Neural cell (in vitro differentiated cells): ENCODE measurements around the gene OXCT1.

Experiments
- EZH2 ChIP-seq: fragments of 200-600, 300-800 bp; shearing (Covaris generic), sonication (generic); IDR thresholded peaks from 2 replicates; pipeline ENCODE4 v1.6.1; 2014; ENCODE audit warnings: antibody characterized with exemption, low read length, borderline replicate concordance, mild to moderate bottlenecking; ENCODE audit not compliant: insufficient read depth, poor library complexity, severe bottlenecking
- POLR2AphosphoS5 ChIP-seq: IDR thresholded peaks from 2 replicates; pipeline ENCODE4 v1.6.1; 2012
- RAD21 ChIP-seq: fragments of 450-650 bp; conservative IDR thresholded peaks from 2 replicates; pipeline ENCODE4 v1.6.1; 2014; ENCODE audit warnings: antibody characterized with exemption, mild to moderate bottlenecking, moderate library complexity
- SMC3 ChIP-seq: fragments of 450-650 bp; conservative IDR thresholded peaks from 2 replicates; pipeline ENCODE4 v1.6.1; 2014; ENCODE audit warnings: antibody characterized with exemption, mild to moderate bottlenecking, moderate library complexity; ENCODE audit not compliant: poor library complexity
- TF ChIP-seq, protein P1 (sequence below): fragments of 450-650 bp; IDR thresholded peaks from 2 replicates; pipeline ENCODE4 v1.5.1; 2014; ENCODE audit warnings: antibody characterized with exemption, mild to moderate bottlenecking, moderate library complexity; ENCODE audit not compliant: poor library complexity, severe bottlenecking
- TF ChIP-seq, protein P2 (sequence below): IDR thresholded peaks from 2 replicates; pipeline ENCODE4 v1.6.1; 2012; ENCODE audit warnings: borderline replicate concordance

DNA sequence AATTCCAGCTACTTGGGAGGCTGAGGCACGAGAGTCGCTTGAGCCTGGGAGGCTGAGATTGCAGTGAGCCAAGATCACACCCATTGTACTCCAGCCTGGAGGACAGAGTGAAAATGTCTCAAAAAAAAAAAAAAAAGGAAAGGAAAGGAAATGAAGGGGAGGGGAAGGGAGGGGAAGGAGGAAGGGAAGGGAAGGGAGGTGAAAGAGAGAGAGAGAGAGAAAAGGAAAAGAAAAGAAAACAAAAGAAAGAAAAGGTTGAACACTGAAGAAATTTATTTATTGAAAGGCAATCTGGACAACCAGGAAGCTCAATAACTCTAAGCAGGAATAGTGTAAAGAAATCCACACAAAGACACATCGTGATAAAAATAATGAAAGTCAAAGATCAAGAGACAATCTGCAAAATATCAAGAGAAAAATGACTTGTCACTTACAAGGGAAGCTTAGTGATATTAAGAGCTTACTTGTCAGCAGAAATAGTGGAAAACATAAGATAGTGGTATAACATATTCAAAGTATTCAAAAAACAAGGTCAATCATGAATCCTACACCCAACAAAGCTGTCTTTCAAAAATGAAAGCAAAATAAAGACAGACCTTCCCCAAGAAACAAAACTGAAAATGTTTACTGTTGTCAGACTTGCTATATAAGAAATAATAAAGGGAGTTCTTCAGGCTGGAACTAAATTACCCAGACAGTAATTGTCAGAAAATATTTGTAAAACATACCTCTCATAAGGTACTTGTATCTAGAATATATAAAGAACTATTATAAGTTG is 23.0 kb upstream of the OXCT1 start:
- TF ChIP-seq, protein P1, sequence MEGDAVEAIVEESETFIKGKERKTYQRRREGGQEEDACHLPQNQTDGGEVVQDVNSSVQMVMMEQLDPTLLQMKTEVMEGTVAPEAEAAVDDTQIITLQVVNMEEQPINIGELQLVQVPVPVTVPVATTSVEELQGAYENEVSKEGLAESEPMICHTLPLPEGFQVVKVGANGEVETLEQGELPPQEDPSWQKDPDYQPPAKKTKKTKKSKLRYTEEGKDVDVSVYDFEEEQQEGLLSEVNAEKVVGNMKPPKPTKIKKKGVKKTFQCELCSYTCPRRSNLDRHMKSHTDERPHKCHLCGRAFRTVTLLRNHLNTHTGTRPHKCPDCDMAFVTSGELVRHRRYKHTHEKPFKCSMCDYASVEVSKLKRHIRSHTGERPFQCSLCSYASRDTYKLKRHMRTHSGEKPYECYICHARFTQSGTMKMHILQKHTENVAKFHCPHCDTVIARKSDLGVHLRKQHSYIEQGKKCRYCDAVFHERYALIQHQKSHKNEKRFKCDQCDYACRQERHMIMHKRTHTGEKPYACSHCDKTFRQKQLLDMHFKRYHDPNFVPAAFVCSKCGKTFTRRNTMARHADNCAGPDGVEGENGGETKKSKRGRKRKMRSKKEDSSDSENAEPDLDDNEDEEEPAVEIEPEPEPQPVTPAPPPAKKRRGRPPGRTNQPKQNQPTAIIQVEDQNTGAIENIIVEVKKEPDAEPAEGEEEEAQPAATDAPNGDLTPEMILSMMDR, result no peak
- no peak for TF ChIP-seq POLR2AphosphoS5
- TF ChIP-seq, protein P2, sequence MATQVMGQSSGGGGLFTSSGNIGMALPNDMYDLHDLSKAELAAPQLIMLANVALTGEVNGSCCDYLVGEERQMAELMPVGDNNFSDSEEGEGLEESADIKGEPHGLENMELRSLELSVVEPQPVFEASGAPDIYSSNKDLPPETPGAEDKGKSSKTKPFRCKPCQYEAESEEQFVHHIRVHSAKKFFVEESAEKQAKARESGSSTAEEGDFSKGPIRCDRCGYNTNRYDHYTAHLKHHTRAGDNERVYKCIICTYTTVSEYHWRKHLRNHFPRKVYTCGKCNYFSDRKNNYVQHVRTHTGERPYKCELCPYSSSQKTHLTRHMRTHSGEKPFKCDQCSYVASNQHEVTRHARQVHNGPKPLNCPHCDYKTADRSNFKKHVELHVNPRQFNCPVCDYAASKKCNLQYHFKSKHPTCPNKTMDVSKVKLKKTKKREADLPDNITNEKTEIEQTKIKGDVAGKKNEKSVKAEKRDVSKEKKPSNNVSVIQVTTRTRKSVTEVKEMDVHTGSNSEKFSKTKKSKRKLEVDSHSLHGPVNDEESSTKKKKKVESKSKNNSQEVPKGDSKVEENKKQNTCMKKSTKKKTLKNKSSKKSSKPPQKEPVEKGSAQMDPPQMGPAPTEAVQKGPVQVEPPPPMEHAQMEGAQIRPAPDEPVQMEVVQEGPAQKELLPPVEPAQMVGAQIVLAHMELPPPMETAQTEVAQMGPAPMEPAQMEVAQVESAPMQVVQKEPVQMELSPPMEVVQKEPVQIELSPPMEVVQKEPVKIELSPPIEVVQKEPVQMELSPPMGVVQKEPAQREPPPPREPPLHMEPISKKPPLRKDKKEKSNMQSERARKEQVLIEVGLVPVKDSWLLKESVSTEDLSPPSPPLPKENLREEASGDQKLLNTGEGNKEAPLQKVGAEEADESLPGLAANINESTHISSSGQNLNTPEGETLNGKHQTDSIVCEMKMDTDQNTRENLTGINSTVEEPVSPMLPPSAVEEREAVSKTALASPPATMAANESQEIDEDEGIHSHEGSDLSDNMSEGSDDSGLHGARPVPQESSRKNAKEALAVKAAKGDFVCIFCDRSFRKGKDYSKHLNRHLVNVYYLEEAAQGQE, result no peak
- no peak for TF ChIP-seq RAD21
- no peak for TF ChIP-seq SMC3
- TF ChIP-seq EZH2, result no peak
